HepG2 (cell line): ENCODE results near the gene FAT1. TPM values are rescaled to one million over a fixed set of nuclear protein-coding genes. Genes with fewer than 3 reads are reported as not detected.
A peak's percentile ranks its signal among the peaks of the same experiment; 100 is the strongest.

Experiments used
- AHDC1 ChIP-seq: sonication (generic); formaldehyde crosslinking; IDR thresholded peaks from 2 replicates; pipeline ENCODE4 v1.5.1; 2020; ENCODE audit warnings: mild to moderate bottlenecking, missing genetic modification reagents, borderline replicate concordance
- FLYWCH1 ChIP-seq: sonication (generic); formaldehyde crosslinking; IDR thresholded peaks from 2 replicates; pipeline ENCODE4 v1.8.1; 2023; ENCODE audit warnings: mild to moderate bottlenecking, missing genetic modification reagents
- MAF1 ChIP-seq: sonication (generic); formaldehyde crosslinking; IDR thresholded peaks from 2 replicates; pipeline ENCODE4 v1.5.0; 2020; ENCODE audit warnings: missing genetic modification reagents, borderline replicate concordance
- MTA1 ChIP-seq: sonication (generic); formaldehyde crosslinking; IDR thresholded peaks from 2 replicates; pipeline ENCODE4 v1.4.0; 2020; ENCODE audit warnings: missing genetic modification reagents, mild to moderate bottlenecking, borderline replicate concordance
- SIN3B ChIP-seq: fragments of 150-350 bp; IDR thresholded peaks from 2 replicates; pipeline ENCODE4 v1.6.1; 2014; ENCODE audit warnings: low read length
- STAT5B ChIP-seq: sonication (generic); formaldehyde crosslinking; IDR thresholded peaks from 2 replicates; pipeline ENCODE4 v1.4.0; 2020; ENCODE audit warnings: missing genetic modification reagents
- TBL1XR1 ChIP-seq: fragments of 150-350 bp; IDR thresholded peaks from 2 replicates; pipeline ENCODE4 v1.6.1; 2014; ENCODE audit warnings: borderline replicate concordance, low read length; ENCODE audit not compliant: partially characterized antibody
- ZFAT ChIP-seq: sonication (generic); formaldehyde crosslinking; conservative IDR thresholded peaks from 2 replicates; pipeline ENCODE4 v1.8.1; 2023; ENCODE audit warnings: missing genetic modification reagents, inconsistent platforms
- ZNF124 ChIP-seq: sonication (generic); formaldehyde crosslinking; IDR thresholded peaks from 2 replicates; pipeline ENCODE4 v1.4.0; 2020; ENCODE audit warnings: missing genetic modification reagents
- ZNF564 ChIP-seq: sonication (generic); formaldehyde crosslinking; IDR thresholded peaks from 2 replicates; pipeline ENCODE4 v1.8.1; 2023; ENCODE audit warnings: mild to moderate bottlenecking, missing genetic modification reagents
- ZNF639 ChIP-seq: conservative IDR thresholded peaks from 2 replicates; pipeline ENCODE4 v1.6.1; 2018; ENCODE audit warnings: missing genetic modification reagents
- polyA plus RNA-seq, 8 experiments: library from polyadenylated mRNA; depleted of rRNA in 3 of 8; stranded (reverse) in 7 of 8; unstranded in 1 of 8; fragments of >200 nt; fragmentation: Illumina TruSeq in 4 of 8; extraction: Trizol in 4 of 8; gene quantifications; 2 replicates each; pipeline versions ENCODE4 v1.2.1 to v1.2.3, GENCODE V29; 2011 to 2016; ENCODE audit warnings: low read depth in 4 of 8, missing spikeins in 1 of 8, mixed read lengths in 1 of 8; ENCODE audit not compliant: insufficient read depth in 1 of 8
- total RNA-seq, 5 experiments: library from RNA; depleted of rRNA; stranded (reverse); fragments of >200 nt; fragmentation: Illumina TruSeq; extraction: Trizol; gene quantifications; 2 replicates each; pipeline ENCODE4 v1.2.3, GENCODE V29; 2016; ENCODE audit warnings: low read depth in 1 of 5
- TF ChIP-seq, protein P1 (sequence below): IDR thresholded peaks from 2 replicates; pipeline ENCODE4 v1.6.1; 2016; ENCODE audit warnings: low read depth, missing genetic modification reagents, missing compliant biosample characterization
- TF ChIP-seq, protein P2 (sequence below): sonication (generic); formaldehyde crosslinking; IDR thresholded peaks from 2 replicates; pipeline ENCODE4; 2020; ENCODE audit warnings: missing genetic modification reagents, mild to moderate bottlenecking, borderline replicate concordance

Gene FAT1
- total and polyA plus RNA-seq, 2 of the 13 experiments (the other 11 are each of a cell fraction or from before 2014, with no cell fraction given): 185 to 216 TPM

- TF ChIP-seq SIN3B: no peak
- no peak for TF ChIP-seq ZNF124 (CRISPR knock-in tag)
- peak; percentile 92 for TF ChIP-seq ZNF564 (CRISPR knock-in tag)
- no peak for TF ChIP-seq ZFAT (CRISPR knock-in tag)
- TF ChIP-seq MTA1: peak; percentile 90; the same call in 1 of the 2 replicates
- peak; percentile 64 for TF ChIP-seq TBL1XR1
- TF ChIP-seq FLYWCH1 (CRISPR knock-in tag): 0 out of 2 replicates have a peak, but pooled peaks have one; percentile 58
- TF ChIP-seq AHDC1 (CRISPR knock-in tag): no peak
- no peak for TF ChIP-seq STAT5B (CRISPR knock-in tag)
- TF ChIP-seq MAF1 (CRISPR knock-in tag): no peak
- peak; percentile 47; the same call in 1 of the 2 replicates for TF ChIP-seq ZNF639 (CRISPR knock-in tag)
- TF ChIP-seq, protein P1, sequence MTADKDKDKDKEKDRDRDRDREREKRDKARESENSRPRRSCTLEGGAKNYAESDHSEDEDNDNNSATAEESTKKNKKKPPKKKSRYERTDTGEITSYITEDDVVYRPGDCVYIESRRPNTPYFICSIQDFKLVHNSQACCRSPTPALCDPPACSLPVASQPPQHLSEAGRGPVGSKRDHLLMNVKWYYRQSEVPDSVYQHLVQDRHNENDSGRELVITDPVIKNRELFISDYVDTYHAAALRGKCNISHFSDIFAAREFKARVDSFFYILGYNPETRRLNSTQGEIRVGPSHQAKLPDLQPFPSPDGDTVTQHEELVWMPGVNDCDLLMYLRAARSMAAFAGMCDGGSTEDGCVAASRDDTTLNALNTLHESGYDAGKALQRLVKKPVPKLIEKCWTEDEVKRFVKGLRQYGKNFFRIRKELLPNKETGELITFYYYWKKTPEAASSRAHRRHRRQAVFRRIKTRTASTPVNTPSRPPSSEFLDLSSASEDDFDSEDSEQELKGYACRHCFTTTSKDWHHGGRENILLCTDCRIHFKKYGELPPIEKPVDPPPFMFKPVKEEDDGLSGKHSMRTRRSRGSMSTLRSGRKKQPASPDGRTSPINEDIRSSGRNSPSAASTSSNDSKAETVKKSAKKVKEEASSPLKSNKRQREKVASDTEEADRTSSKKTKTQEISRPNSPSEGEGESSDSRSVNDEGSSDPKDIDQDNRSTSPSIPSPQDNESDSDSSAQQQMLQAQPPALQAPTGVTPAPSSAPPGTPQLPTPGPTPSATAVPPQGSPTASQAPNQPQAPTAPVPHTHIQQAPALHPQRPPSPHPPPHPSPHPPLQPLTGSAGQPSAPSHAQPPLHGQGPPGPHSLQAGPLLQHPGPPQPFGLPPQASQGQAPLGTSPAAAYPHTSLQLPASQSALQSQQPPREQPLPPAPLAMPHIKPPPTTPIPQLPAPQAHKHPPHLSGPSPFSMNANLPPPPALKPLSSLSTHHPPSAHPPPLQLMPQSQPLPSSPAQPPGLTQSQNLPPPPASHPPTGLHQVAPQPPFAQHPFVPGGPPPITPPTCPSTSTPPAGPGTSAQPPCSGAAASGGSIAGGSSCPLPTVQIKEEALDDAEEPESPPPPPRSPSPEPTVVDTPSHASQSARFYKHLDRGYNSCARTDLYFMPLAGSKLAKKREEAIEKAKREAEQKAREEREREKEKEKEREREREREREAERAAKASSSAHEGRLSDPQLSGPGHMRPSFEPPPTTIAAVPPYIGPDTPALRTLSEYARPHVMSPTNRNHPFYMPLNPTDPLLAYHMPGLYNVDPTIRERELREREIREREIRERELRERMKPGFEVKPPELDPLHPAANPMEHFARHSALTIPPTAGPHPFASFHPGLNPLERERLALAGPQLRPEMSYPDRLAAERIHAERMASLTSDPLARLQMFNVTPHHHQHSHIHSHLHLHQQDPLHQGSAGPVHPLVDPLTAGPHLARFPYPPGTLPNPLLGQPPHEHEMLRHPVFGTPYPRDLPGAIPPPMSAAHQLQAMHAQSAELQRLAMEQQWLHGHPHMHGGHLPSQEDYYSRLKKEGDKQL (CRISPR knock-in tag): peak; percentile 73; the same call in 1 of the 2 replicates
- TF ChIP-seq, protein P2, sequence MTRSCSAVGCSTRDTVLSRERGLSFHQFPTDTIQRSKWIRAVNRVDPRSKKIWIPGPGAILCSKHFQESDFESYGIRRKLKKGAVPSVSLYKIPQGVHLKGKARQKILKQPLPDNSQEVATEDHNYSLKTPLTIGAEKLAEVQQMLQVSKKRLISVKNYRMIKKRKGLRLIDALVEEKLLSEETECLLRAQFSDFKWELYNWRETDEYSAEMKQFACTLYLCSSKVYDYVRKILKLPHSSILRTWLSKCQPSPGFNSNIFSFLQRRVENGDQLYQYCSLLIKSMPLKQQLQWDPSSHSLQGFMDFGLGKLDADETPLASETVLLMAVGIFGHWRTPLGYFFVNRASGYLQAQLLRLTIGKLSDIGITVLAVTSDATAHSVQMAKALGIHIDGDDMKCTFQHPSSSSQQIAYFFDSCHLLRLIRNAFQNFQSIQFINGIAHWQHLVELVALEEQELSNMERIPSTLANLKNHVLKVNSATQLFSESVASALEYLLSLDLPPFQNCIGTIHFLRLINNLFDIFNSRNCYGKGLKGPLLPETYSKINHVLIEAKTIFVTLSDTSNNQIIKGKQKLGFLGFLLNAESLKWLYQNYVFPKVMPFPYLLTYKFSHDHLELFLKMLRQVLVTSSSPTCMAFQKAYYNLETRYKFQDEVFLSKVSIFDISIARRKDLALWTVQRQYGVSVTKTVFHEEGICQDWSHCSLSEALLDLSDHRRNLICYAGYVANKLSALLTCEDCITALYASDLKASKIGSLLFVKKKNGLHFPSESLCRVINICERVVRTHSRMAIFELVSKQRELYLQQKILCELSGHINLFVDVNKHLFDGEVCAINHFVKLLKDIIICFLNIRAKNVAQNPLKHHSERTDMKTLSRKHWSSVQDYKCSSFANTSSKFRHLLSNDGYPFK (CRISPR knock-in tag): no peak; the same call in 1 of the 2 replicates
These were observed 2.9 kb upstream of the FAT1 start (continued) for GRCh38 chr4:186726426-186727168.
